ENCODE data around the gene NDUFA13.

The NDUFA13 gene

DNA sequence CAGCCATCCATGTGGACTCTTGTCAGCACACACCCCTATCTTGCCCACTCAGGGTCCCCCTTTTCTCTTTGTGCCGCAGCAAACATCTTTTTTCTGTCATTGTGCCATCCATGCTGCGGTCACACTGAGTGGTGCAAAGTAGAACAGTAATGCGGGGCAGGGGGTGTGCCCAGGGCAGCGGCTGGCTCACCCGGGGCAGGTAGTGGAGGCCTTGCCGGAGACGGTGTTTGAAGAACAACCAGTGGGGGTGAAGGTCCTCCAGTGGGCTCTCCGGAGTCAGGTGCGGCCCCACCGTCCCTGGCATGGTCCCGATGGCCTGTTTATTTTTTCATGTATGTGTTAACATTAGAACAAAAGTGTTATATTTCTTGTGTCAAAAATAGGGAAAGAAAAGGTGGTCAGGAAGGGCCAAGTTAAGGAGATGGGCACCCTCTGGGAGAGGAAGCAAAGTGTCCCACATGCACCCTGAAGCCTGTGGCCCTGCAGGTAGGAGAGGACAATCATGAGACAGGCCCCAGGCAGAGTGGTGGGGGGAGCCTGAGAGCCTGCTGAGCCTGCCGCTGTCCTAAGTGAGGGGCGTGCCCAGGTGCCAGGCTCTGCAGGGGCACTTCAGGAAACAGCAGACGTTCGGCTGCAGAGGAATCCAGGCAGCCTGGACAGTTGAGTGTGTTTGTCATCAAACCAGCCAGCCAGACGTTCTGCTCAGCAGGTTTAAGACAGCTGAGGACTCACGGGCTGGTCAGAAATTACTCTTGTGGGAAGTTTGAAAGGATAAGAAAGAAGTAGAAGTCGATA, 13.0 kb upstream of the NDUFA13 start:
- Histone ChIP-seq H3K36me3 (ENCODE audit: insufficient read depth, low read length) (peaks cover 95% of the 10 kb centered on the region; the same call in 1 of the 2 replicates), H3F3A (ENCODE audit: low read depth) (no peaks in the 10 kb centered on the region), H3K9ac (ENCODE audit: low read depth, low read length, poor library complexity, severe bottlenecking) (no peak overlapping the region), H3K4me3 (ENCODE audit: low read length, poor library complexity, severe bottlenecking) (no peak overlapping the region), H2AFZ (ENCODE audit: low read length) (no peak overlapping the region), H3K9me3 (ENCODE audit: insufficient read depth, low read depth, low read length) (no peaks in the 10 kb centered on the region), H4K20me1 (ENCODE audit: insufficient read depth, low read length, poor library complexity, severe bottlenecking) (peaks cover 4% of the 10 kb centered on the region), H3K4me1 (ENCODE audit: insufficient read depth, low read length, poor library complexity, severe bottlenecking) (no peaks in the 10 kb centered on the region), H3K79me2 (ENCODE audit: insufficient read depth, low read length) (no peaks in the 10 kb centered on the region), H3K27me3 (ENCODE audit: insufficient read depth, low read length, poor library complexity, severe bottlenecking) (no peaks in the 10 kb centered on the region), H3K9me2 (replicated peaks; ENCODE audit: low read depth, low read length) (no peaks in the 10 kb centered on the region), H3K4me2 (ENCODE audit: low read depth, low read length, poor library complexity, severe bottlenecking) (no peak overlapping the region)
- TF ChIP-seq CTCF (conservative IDR thresholded peaks at IDR 0.05; ENCODE audit: low read length) (no peak), EZH2phosphoT487 (IDR thresholded peaks at IDR 0.05; ENCODE audit: borderline replicate concordance) (no peak)

- H3K9me2 ChIP-seq (replicated peaks; ENCODE audit: low read depth, low read length) = no peaks in the 10 kb centered on the region
- peaks cover 76% of the 10 kb centered on the region; the same call in 1 of the 2 replicates for H3K36me3 ChIP-seq (ENCODE audit: insufficient read depth, low read length)
- H3F3A ChIP-seq (ENCODE audit: low read depth) = no peaks in the 10 kb centered on the region
- H2AFZ ChIP-seq (ENCODE audit: low read length) = no peak overlapping the region
- TF ChIP-seq EZH2phosphoT487 (IDR thresholded peaks at IDR 0.05; ENCODE audit: borderline replicate concordance) (no peak), CTCF (conservative IDR thresholded peaks at IDR 0.05; ENCODE audit: low read length) (no peak)
- no peak overlapping the region for H3K9ac ChIP-seq (ENCODE audit: low read depth, low read length, poor library complexity, severe bottlenecking)
- no peaks in the 10 kb centered on the region for H4K20me1 ChIP-seq (ENCODE audit: insufficient read depth, low read length, poor library complexity, severe bottlenecking)
- H3K79me2 ChIP-seq (ENCODE audit: insufficient read depth, low read length) = no peaks in the 10 kb centered on the region
- no peak overlapping the region for H3K4me2 ChIP-seq (ENCODE audit: low read depth, low read length, poor library complexity, severe bottlenecking)
- no peak overlapping the region for H3K4me3 ChIP-seq (ENCODE audit: low read length, poor library complexity, severe bottlenecking)
- H3K4me1 ChIP-seq (ENCODE audit: insufficient read depth, low read length, poor library complexity, severe bottlenecking) = no peaks in the 10 kb centered on the region
- H3K27me3 ChIP-seq (ENCODE audit: insufficient read depth, low read length, poor library complexity, severe bottlenecking) = no peaks in the 10 kb centered on the region
- H3K9me3 ChIP-seq (ENCODE audit: insufficient read depth, low read depth, low read length) = no peaks in the 10 kb centered on the region
Measured at GRCh38 chr19:19504754-19505668, 11.0 kb upstream of the NDUFA13 start.

GRCh38 chr19:19505669-19506326, 10.2 kb upstream of the NDUFA13 start:
- peaks cover 68% of the 10 kb centered on the region; the same call in 1 of the 2 replicates for H3K36me3 ChIP-seq (ENCODE audit: insufficient read depth, low read length)
- H2AFZ ChIP-seq (ENCODE audit: low read length) = no peak overlapping the region
- no peaks in the 10 kb centered on the region for H3F3A ChIP-seq (ENCODE audit: low read depth)
- TF ChIP-seq CTCF (conservative IDR thresholded peaks at IDR 0.05; ENCODE audit: low read length) (no peak), EZH2phosphoT487 (IDR thresholded peaks at IDR 0.05; ENCODE audit: borderline replicate concordance) (no peak)
- H3K4me1 ChIP-seq (ENCODE audit: insufficient read depth, low read length, poor library complexity, severe bottlenecking) = no peaks in the 10 kb centered on the region
- H3K9me3 ChIP-seq (ENCODE audit: insufficient read depth, low read depth, low read length) = no peaks in the 10 kb centered on the region
- no peaks in the 10 kb centered on the region for H4K20me1 ChIP-seq (ENCODE audit: insufficient read depth, low read length, poor library complexity, severe bottlenecking)
- no peak overlapping the region for H3K9ac ChIP-seq (ENCODE audit: low read depth, low read length, poor library complexity, severe bottlenecking)
- no peaks in the 10 kb centered on the region for H3K27me3 ChIP-seq (ENCODE audit: insufficient read depth, low read length, poor library complexity, severe bottlenecking)
- H3K79me2 ChIP-seq (ENCODE audit: insufficient read depth, low read length) = no peaks in the 10 kb centered on the region
- H3K9me2 ChIP-seq (replicated peaks; ENCODE audit: low read depth, low read length) = no peaks in the 10 kb centered on the region
- H3K4me2 ChIP-seq (ENCODE audit: low read depth, low read length, poor library complexity, severe bottlenecking) = no peak overlapping the region
- H3K4me3 ChIP-seq (ENCODE audit: low read length, poor library complexity, severe bottlenecking) = no peak overlapping the region
